ENCODE results near the gene SLC7A4.

- TF ChIP-seq SUZ12 (IDR thresholded peaks at IDR 0.05) (no peak), FOXM1 (IDR thresholded peaks at IDR 0.05; ENCODE audit: borderline replicate concordance) (no peak), SP1 (IDR thresholded peaks at IDR 0.05) (no peak), BHLHE40 (IDR thresholded peaks at IDR 0.05; ENCODE audit: borderline replicate concordance) (no peak), FOXK2 (IDR thresholded peaks at IDR 0.05) (no peak)
Observed at GRCh38 chr22:20996598-20997535, 35.5 kb downstream of the SLC7A4 start.

Data from HEK293T (cell line).